BLaER1 treated with 17β-estradiol and CSF1 and Interleukin-3, amounts not matched to agents 10 nM and 100 nM (cell line): ENCODE results near the gene ZPBP2.
A peak's percentile ranks its signal among the peaks of the same experiment; 100 is the strongest.
"Not testable (repeated sequence)": the region's sequence is repeated elsewhere in the genome, so short reads cannot be mapped to it uniquely, and the experiment has no call there.

ENCODE experiments used
- H3K27ac ChIP-seq, 11 experiments: shearing (Covaris generic); formaldehyde crosslinking; 2 replicates each; pipeline ENCODE4 v1.8.1; 2022
- H3K27me3 ChIP-seq, 11 experiments: shearing (Covaris generic); formaldehyde crosslinking; 2 replicates each; pipeline ENCODE4 v1.8.1; 2022
- H3K36me3 ChIP-seq, 11 experiments: shearing (Covaris generic); formaldehyde crosslinking; 2 replicates each; pipeline ENCODE4 v1.8.1; 2022
- H3K4me1 ChIP-seq, 10 experiments: shearing (Covaris generic); formaldehyde crosslinking; 2 replicates each; pipeline ENCODE4 v1.8.1; 2022
- H3K4me2 ChIP-seq, 11 experiments: shearing (Covaris generic); formaldehyde crosslinking; 2 replicates each; pipeline ENCODE4 v1.8.1; 2022
- H3K4me3 ChIP-seq, 10 experiments: shearing (Covaris generic); formaldehyde crosslinking; 2 replicates each; pipeline ENCODE4 v1.8.1; 2022
- H3K9ac ChIP-seq, 11 experiments: shearing (Covaris generic); formaldehyde crosslinking; 2 replicates each; pipeline ENCODE4 v1.8.1; 2022
- H3K9me3 ChIP-seq, 11 experiments: shearing (Covaris generic); formaldehyde crosslinking; replicated peaks in 1 of 11; 2 replicates each; pipeline ENCODE4 v1.8.1; 2022
- H4K20me1 ChIP-seq, 11 experiments: shearing (Covaris generic); formaldehyde crosslinking; 2 replicates each; pipeline ENCODE4 v1.8.1; 2022
- Cebpa-rat ChIP-seq, 11 experiments: shearing (Covaris generic); IDR thresholded peaks; 2 replicates each; pipeline ENCODE4 v1.8.1; 2022

ZPBP2 gene

DNA sequence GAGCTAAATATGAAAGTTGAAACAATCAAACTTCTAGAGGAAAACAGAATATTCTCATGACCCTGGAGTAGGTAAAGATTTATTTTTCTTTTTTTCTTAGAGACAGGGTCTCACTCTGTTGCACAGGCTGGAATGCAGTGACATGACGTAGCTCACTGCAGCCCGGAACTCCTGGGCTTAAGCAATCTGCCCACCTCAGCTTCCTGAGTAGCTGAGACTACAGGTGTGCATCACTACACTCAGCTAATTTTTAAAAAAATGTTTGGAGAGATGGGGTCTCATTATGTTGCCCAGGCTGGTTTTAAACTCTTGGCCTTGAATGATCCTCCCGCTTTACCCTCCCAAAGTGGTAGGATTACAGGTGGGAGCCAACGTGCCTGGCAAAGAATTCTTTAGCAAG is 19.4 kb upstream of the ZPBP2 start:
- Histone ChIP-seq H3K36me3 (no peaks in the 10 kb centered on the region), H3K4me2 (peak overlapping the region in 7 of 11 experiments; percentile 20 to 60 (median 38); a peak in 9 of 22 replicates), H3K4me1 (peaks cover 0 to 16% (median 12%) of the 10 kb centered on the region in 10 experiments; a peak in 16 of 20 replicates), H3K9me3 (no peaks in the 10 kb centered on the region), H4K20me1 (no peaks in the 10 kb centered on the region), H3K27ac (no peak overlapping the region), H3K27me3 (no peaks in the 10 kb centered on the region), H3K4me3 (no peak overlapping the region), H3K9ac (no peak overlapping the region)
- no peak for TF ChIP-seq Cebpa-rat (IDR thresholded peaks at IDR 0.05)

DNA sequence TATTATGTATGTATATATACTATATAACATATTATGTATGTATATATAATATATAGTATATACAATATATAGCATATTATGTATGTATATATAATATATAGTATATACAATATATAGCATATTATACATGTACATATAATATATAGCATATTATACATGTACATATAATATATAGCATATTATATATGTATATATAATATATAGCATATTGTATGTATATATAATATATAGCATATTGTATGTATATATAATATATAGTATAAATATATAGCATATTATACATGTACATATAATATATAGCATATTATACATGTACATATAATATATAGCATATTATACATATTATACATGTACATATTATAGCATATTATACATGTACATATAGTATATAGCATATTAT is 17.8 kb upstream of the ZPBP2 start:
- H3K27me3 ChIP-seq, H3K27ac ChIP-seq, H3K9ac ChIP-seq, H4K20me1 ChIP-seq, H3K4me3 ChIP-seq, H3K4me2 ChIP-seq, H3K36me3 ChIP-seq, H3K9me3 ChIP-seq: not testable (repeated sequence)
- H3K4me1 ChIP-seq = peaks cover 0 to 16% (median 12%) of the 10 kb centered on the region in 10 experiments; a peak in 16 of 20 replicates

DNA sequence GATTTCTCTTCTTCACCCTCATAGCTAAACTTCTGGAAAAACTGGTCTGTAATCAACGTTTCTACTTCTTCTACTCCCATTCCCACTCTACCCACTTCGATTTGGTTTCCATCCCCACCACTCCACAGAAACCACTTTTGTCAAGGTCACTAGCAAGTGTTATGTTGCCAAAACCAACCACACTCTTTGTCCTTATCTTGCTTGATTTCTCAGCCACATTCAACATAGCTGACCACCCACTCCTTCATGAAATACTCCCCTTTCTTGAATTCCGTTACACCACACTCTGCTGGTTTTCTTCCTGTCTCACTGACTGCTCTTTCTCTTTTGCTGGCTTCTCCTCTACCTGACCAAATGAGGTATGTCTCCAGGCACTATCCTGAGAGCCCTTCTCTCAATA is 15.8 kb upstream of the ZPBP2 start:
- no peaks in the 10 kb centered on the region for H3K27me3 ChIP-seq
- no peak overlapping the region for H3K4me3 ChIP-seq
- H3K4me1 ChIP-seq = peaks cover 0 to 16% (median 12%) of the 10 kb centered on the region in 10 experiments; a peak in 16 of 20 replicates
- no peaks in the 10 kb centered on the region for H4K20me1 ChIP-seq
- no peak overlapping the region; a peak in 1 of 22 replicates for H3K4me2 ChIP-seq
- no peak for TF ChIP-seq Cebpa-rat (IDR thresholded peaks at IDR 0.05)
- H3K27ac ChIP-seq = no peak overlapping the region
- no peak overlapping the region for H3K9ac ChIP-seq
- no peaks in the 10 kb centered on the region for H3K36me3 ChIP-seq
- H3K9me3 ChIP-seq = no peaks in the 10 kb centered on the region

DNA sequence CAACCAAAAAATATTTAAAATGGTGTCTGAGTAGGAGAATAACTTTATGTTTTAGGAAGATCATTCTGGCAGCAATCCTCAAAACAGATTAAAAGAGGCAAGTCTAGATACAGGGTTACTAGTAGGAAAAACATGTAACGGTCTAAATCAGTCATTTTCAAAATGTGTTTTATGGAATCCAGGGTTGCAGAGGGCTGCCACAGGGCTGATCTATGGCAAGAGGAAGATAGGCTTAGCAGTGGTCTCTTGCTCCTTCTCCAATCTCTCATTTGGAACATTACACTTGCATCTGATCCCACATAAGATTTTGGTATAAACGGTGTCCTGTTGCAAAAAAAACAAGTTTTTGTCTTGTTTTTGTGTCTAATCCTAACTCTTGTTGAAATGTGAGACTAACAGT is 13.1 kb upstream of the ZPBP2 start:
- Histone ChIP-seq H3K36me3 (no peaks in the 10 kb centered on the region), H3K4me1 (peaks cover 0 to 4% (median 0%) of the 10 kb centered on the region in 10 experiments; a peak in 1 of 20 replicates), H3K9me3 (no peaks in the 10 kb centered on the region), H3K9ac (no peak overlapping the region), H4K20me1 (no peaks in the 10 kb centered on the region), H3K4me2 (no peak overlapping the region), H3K27me3 (no peaks in the 10 kb centered on the region), H3K27ac (no peak overlapping the region), H3K4me3 (no peak overlapping the region)
- no peak for TF ChIP-seq Cebpa-rat (IDR thresholded peaks at IDR 0.05)

DNA sequence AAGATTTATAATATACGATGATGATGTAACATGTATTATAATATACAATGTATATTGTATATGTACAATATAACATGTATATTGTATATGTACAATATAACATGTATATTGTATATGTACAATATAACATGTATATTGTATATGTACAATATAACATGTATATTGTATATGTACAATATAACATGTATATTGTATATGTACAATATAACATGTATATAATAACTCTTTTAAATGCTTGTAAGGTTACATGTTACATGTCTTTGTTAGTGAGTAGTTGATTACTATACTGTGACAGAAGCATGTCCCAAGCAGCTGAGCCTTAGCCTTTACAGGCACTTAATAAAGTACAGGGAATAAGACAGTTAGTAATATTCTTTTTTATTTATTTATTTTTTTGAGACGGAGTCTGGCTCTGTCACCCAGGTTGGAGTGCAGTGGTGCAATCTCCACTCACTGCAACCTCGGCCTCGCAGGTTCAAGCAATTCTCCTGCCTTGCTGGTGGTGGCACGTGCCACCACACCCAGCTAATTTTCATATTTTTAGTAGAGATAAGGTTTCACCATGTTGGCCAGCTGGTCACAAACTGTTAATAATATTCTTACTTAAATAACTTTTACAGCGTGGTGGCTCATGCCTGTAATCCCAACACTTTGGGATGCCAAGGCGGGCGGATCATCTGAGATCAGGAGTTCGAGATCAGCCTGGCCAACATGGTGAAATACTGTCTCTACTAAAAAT is 11.9 kb upstream of the ZPBP2 start:
- not testable (repeated sequence) for H3K27ac ChIP-seq, H3K27me3 ChIP-seq, H3K36me3 ChIP-seq, H3K4me1 ChIP-seq, H3K4me3 ChIP-seq, H3K9me3 ChIP-seq, H3K9ac ChIP-seq, H3K4me2 ChIP-seq, H4K20me1 ChIP-seq

DNA sequence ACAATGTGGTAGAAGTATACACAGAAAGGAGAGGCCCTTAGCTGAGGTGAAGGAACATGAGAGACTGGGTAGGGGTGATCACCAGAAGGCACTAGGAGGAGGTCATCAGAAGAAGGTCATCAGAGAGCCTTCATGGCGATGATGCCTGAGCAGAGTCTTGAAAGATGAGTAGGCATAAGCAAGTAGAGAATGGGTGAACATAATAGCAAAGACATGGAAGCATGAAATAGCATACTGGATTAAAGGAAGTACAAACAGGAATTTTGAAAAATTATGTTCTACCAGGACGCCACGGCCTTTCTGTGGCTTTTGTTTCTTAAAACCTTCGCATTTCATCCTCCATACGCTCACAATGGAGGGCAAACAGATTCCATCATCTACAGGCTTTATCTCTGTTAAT is 6.8 kb upstream of the ZPBP2 start:
- H4K20me1 ChIP-seq = peaks cover 0 to 10% (median 0%) of the 10 kb centered on the region in 11 experiments; a peak in 1 of 22 replicates
- H3K4me3 ChIP-seq = no peak overlapping the region
- no peak overlapping the region for H3K27ac ChIP-seq
- peaks cover 42 to 60% (median 51%) of the 10 kb centered on the region in 11 experiments for H3K27me3 ChIP-seq
- H3K36me3 ChIP-seq = no peaks in the 10 kb centered on the region
- no peak overlapping the region for H3K4me2 ChIP-seq
- no peak for TF ChIP-seq Cebpa-rat (IDR thresholded peaks at IDR 0.05)
- peaks cover 28 to 31% (median 29%) of the 10 kb centered on the region in 10 experiments for H3K4me1 ChIP-seq
- H3K9me3 ChIP-seq = no peaks in the 10 kb centered on the region
- H3K9ac ChIP-seq = no peak overlapping the region

DNA sequence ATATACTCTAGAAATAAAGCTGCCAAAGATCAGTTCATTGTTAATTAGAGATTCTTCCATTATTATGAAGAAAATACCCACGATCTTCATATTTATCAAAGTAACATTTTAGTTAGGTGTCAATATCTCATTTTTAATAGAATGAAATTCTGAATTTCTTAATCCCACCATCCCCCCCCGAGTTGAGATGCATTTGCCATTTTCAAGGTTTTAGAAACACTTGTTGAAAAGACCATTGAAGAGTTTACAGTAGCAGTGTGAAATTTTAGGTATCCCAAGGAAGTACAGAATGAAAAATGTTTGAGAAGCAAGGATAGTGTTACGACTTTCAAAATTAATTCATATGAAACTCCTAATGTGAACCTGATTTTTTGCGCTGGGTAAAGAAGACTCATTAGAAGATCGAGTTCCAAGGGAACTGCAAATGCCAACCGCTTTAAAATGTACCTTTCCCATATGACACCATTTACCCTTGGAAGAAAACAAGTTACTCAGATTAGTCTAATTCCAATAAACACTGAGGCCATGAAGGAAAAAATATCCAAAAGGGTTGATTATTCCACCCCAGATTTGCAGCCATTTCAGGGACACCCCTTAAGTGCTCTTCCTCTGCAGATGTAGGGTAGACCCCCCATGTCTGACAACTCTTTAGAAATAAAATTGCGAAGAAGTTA is 4.6 kb upstream of the ZPBP2 start:
- no peak overlapping the region for H3K9ac ChIP-seq
- H3K9me3 ChIP-seq = peaks cover 9 to 17% (median 13%) of the 10 kb centered on the region in 11 experiments
- H3K27ac ChIP-seq = no peak overlapping the region
- TF ChIP-seq Cebpa-rat (IDR thresholded peaks at IDR 0.05) = no peak
- H3K27me3 ChIP-seq = peaks cover 42 to 62% (median 53%) of the 10 kb centered on the region in 11 experiments
- H3K36me3 ChIP-seq = no peaks in the 10 kb centered on the region
- peaks cover 29 to 34% (median 30%) of the 10 kb centered on the region in 10 experiments for H3K4me1 ChIP-seq
- H3K4me3 ChIP-seq = peak overlapping the region; percentile 17 to 63 (median 44); a peak in 16 of 20 replicates
- peaks cover 0 to 10% (median 0%) of the 10 kb centered on the region in 11 experiments; a peak in 1 of 22 replicates for H4K20me1 ChIP-seq
- H3K4me2 ChIP-seq = peak overlapping the region; percentile 69 to 90 (median 86)

DNA sequence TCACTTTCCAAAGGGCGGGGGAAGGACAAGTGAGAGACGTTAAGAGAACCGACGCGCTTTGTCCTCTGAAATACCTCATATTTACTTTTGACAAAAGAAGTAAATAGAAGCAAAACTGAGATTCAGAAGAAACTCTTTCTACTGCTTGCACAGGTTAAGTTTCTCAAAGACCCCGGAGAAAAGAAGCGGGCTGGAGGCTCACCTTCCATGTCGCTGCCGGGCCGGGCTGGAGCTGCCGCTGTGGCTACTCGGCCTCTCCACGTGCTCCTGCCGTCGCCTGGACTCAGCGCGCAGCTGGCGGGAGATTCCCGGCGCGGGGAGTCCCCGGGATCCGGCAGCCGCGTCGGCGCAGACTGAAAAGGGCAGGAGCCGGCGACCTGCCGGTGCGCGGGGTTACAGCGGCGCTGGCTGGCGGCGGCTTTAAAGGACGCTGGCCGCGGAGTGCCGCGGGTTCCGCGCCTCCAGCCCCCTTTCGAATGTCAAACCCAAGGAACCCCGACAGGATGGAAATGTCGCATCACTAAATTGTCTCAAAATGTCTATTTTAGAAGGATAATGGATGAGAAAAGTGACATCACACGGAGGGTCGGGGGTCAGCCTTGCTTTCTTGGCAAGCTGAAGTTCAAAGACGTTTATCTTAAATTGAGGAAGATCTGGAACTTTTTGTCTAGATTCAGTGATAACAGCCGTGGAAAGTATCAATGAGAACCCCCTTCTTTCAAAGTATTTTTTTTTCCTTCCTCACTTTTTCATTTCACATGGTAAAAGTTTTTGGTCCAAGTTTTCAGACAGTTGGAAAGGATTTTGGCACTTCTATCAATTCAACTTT is 3.9 kb upstream of the ZPBP2 start, which contains the start of gene IKZF3:
IKZF3 (minus strand) TSS at position 395 of the 829 bp plus-strand sequence; CDS start at position 209, 186 bp downstream.
- peak within 1 kb of the TSS in 8 of 11 experiments; percentile 0 to 53 (median 32); a peak in 7 of 22 replicates for H3K9ac ChIP-seq
- peaks cover 29 to 34% (median 30%) of the 10 kb centered on the region in 10 experiments for H3K4me1 ChIP-seq
- H3K27ac ChIP-seq = peak within 1 kb of the TSS in 1 of 11 experiments; percentile 32; a peak in 2 of 22 replicates
- H3K4me3 ChIP-seq = peak within 1 kb of the TSS; percentile 17 to 63 (median 44); a peak in 19 of 20 replicates
- H3K27me3 ChIP-seq = peaks cover 42 to 62% (median 53%) of the 10 kb centered on the region in 11 experiments
- H3K9me3 ChIP-seq = peaks cover 10 to 22% (median 17%) of the 10 kb centered on the region in 11 experiments
- H3K36me3 ChIP-seq = no peaks in the 10 kb centered on the region
- no peak for TF ChIP-seq Cebpa-rat (IDR thresholded peaks at IDR 0.05)
- peak within 1 kb of the TSS; percentile 69 to 90 (median 86) for H3K4me2 ChIP-seq
- peaks cover 0 to 10% (median 0%) of the 10 kb centered on the region in 11 experiments; a peak in 1 of 22 replicates for H4K20me1 ChIP-seq
